Stimulated activated CD4-positive, alpha-beta T cell treated with anti-CD3 and anti-CD28 coated beads, Interleukin-1b, Interleukin-23, amount 100 ng/mL, for 24 hours (primary cell): ENCODE measurements around the gene PHACTR3.
A peak's percentile ranks its signal among the peaks of the same experiment; 100 is the strongest.

Source experiments
- DNase-seq, 4 experiments: peaks; one replicate each; pipeline ENCODE4 v3.0.0-alpha.2; 2020; ENCODE audit warnings: low read depth in 4 of 4, low spot score in 1 of 4

PHACTR3 gene

DNA sequence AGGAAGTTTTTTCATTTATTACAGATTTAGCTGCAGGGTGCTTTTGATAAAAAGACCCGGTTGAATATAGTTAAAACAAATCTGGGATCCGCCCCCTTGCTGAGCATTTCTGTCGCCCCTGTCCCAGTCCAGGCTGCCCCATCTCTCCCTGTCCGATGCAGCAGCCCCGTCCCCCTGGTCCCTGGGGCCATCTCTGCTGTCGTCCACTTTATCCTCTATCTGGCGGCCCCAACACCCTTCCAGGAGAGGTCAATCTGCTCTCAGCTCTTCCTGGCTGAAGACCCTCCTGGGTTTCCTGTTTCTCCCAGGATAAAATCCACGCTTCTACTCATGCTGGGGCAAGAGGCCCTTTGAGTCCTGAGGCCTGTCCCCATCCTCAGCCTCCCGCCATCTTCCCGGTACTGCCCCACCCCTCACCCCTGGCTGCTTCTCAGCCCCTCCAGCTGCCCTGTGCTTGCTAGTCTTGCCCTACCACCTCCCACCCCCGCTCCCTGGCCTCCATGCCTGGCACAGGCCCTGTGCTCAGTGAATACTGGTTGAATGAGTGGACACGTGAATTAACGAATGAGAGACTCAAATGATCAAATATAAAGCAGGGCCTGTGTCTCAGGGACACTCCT is 16.0 kb upstream of the PHACTR3 start:
- no peak for DNase-seq

DNA sequence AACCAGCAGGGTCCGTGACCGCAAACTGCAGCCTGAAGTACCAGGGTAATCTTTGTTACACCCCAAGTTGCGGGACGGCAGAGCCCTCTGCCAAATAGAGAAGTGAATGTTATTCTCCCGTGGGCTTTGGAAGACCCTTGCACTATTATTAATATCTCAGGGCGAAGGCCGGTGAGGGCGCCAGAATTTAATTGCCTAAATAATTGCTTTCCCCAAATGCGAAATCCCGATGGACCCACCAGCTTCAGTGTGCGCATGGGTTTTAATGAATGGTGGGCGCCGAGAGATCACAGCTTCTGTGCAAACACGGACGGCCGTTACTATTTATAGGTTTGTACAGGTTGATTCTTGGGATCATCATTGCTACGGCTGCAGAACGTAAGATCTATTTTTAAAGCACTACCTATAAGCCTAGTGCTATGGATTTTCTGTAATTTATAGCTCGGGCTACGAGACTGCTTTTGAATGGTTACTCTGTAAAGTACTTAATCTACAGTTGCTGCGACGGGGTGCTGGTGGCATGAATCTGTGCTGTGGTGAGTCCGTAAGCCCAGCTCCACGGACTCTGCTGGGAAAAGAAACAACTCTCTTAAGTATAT is 15.2 kb upstream of the PHACTR3 start:
- no peak for DNase-seq

DNA sequence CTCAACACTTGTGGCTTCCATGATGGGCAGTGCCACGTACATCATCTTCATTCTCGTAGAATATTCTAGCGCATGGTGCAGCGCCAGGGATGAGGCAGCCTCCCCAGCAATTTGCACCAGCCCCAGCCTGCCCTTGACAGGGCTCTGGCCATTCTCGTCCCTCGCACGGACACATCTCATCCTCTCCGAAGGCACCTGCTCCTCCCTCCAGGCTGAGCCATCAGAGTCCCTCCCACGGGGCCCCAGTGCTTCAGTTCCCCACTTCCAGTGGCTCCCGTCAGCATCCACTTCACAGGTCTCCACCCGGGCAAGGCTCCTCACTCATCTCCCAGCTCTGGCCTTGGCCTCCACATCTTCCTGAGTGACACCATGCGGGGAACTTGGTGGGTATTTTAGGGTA is 13.3 kb upstream of the PHACTR3 start:
- no peak for DNase-seq

- no peak for DNase-seq
These were observed 7.7 kb upstream of the PHACTR3 start for GRCh38 chr20:59596690-59597089.

DNA sequence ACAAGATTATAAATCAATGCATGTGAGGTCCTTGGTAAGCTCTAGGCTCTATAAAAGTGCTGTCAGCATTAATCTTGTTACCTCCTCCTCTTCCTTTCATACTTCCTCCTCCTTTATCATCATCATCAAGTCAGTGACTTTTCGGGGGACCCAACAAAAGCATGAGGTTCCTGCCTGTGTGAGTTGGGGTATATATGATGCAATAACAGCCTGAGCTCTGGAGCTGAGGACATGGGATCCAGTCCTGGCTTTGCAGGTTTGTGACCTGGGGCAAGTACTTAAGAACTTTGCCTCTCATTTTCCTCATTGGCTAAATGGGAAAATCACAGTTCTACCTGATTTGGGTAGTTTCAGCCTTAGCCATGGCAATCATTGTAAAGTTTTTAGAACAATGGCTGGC is 7.1 kb upstream of the PHACTR3 start:
- DNase-seq, result no peak

DNA sequence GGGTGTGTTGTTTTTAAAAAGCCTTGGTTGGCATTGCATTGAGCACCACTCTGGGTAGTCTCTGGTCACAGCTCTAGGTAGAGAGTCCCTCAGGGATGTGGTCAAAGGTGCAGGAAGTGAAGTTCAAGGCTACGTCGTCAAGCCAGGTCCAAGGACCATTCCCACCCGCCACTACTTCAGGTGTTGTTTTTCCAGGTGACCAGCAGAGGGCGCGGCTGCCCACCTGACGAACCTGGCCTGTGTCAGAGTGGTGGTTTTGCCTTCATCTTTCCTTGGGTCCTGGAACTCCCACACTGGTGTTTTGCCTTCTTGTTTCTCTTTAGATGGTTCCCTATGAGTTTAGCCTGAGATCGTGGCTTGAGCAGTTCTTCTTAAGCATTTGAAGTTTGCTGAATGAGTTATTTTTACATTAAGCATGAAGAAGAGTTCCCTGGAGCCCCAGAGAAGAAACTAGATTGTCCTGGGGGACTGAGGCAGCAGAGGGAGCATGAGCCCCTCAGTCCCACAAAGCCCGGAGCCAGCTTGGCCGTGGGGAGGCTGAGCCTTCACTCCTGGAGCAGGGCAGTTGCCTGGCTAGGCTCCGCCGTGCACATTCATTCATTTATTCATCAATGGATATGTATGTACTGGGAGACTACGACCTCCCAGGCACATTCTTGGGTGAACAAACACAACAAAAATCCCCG is 5.6 kb upstream of the PHACTR3 start:
- peak in 3 of 4 experiments; percentile 1 to 10 (median 4) for DNase-seq

- no peak for DNase-seq
These were observed 4.4 kb upstream of the PHACTR3 start for GRCh38 chr20:59599941-59600340.

- DNase-seq, result no peak
These were observed 3.9 kb upstream of the PHACTR3 start for GRCh38 chr20:59600472-59600871.

DNA sequence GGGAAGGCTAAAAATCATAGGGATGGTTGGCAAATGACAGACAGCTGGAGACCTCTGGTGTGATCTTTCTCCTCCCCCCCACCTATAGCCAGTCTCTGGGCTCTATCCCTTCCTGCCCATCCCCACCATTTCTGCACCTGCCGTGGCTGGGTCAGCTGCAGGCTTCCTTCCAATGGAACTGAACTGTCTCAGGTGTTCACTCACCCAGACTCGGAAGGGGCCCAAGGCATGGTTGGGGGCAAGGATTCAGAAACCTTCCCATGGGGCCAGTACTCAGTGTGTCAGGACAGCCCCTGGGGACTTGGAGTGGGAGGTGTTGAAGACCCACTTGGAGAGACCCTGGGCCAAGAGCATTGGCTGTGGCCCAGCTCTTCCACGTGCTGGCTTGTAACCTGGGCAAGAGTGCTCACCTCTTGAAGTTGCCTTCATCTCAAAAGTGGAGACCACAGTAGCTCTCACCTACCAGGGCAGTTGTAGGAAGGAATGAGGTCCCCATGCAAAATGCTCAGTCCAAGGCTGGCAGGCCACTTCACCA is 1.7 kb upstream of the PHACTR3 start:
- no peak for DNase-seq

DNA sequence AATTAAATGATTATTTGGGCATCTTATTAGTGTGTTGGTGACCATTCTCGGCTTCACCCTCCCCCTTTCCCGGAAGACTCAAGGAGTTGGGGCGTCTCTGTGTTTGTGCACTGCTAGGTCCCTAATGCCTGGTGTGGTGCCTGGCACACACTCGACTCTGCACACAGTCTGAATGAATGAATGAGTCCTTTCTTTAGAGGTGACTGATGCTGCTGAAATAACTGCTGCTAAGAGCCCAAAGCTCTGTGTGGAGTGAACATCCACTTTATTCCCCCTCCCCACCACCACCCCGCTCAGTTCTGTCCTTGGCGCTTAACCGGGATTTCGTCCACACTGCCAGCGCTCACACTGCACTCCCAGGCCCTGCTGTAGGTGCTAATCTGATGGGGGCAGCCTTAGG is 1.2 kb upstream of the PHACTR3 start:
- DNase-seq, result no peak

- DNase-seq, result no peak
These were observed 631 bp downstream of the PHACTR3 start for GRCh38 chr20:59604741-59605600.

DNA sequence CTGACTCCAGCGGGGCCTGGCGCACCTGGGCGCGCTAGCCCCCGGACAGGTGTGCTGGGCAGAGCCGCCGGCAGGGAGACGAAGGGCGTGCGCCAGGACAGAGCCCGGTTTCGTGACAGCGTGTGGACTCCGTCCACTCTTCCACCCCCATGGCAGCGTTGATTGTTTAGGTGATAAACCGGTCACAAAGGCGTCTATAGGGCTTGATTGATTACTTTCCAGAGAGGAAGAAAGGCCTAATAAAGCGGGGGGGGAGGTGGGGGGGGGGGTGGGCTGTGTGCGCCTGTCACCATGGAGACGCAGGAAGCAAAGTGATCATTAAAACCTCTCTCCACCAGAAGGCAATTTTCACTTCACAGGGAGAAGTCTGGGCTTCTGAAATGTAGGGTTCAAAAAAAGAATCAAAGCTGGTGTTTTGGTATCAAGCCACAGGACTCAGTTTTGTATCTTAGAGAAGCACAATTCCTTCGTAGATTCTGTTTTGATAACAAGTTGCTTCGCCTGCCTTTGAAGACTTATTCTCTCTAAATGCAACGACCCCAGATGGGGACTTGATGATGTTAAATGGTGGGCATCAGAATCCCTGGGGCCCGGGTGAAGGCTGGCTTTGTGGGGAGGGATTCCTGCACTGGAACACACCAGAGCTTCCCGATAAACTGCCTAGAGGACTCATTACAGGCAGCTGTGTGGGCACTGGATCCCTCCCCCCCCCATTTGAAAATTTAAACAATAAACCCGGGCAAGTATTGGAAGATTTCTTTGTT is 1.4 kb downstream of the PHACTR3 start:
- no peak for DNase-seq

DNA sequence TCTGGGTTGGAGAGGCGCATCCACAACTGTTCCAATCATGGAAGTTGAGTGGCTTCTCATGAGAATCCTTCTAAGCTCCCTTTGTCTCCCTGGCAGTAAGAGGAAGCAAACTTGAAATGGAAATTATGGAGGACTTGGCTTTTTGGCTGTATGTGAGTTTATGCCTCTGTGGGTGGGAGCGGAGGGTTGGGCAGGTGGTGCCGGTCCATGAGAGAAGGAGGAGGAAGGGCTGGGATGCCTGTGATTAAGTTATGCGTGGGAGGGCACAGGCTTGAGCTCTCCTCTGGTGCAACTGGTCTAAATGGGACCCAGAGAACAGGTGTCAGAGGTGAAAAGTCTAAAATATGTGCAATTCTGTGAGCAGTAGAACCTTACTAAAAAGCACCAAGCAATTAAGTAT is 2.2 kb downstream of the PHACTR3 start:
- no peak for DNase-seq

GRCh38 chr20:59608396-59608795 is 4.1 kb downstream of the PHACTR3 start:
- DNase-seq, result no peak

DNA sequence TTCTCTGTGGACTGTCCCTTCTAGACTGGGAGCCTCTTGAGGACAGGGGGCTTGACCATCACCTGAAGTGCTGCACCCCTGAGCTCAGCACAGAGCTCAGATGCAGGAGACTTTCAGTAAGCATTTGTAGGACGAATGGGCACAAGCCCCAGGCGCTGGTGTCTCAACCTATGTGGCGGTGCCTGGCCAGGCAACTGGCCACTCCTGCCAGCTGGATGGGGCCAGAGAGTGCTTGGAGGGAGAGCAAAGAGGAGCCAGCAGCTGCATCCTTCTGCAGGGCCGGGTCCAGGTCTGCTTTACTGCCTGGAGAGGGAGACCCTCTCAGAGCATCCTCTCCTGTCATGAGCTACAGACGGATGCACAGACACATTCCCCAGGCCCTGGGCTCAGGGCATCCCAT is 4.5 kb downstream of the PHACTR3 start:
- DNase-seq, result no peak

- no peak for DNase-seq
These were observed 6.9 kb downstream of the PHACTR3 start for GRCh38 chr20:59611286-59611685.

GRCh38 chr20:59613861-59614260 is 9.5 kb downstream of the PHACTR3 start:
- DNase-seq, result no peak

- DNase-seq, result no peak
These were observed 10.4 kb downstream of the PHACTR3 start for GRCh38 chr20:59614714-59615113.

DNA sequence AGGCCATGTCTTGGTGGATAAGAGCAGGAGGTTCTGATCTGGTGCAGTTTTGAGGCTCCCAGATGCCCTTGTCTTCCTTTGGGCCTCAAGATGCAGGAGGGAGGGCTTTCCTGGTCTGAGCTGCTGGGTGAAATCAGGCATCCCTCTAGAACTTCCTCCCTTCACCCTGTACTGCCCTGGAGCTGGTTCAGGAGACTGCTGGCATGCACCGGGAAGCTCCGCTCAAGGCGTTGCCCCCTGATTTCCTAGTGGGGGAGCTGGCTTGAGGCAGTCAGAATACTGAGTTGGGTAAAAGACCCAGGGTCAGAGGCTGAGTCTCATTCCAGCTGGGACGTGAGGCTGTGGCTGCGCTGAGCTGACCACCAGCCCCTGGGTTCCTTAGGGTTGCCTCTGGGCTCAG is 12.0 kb downstream of the PHACTR3 start:
- no peak for DNase-seq

GRCh38 chr20:59617221-59617620 is 12.9 kb downstream of the PHACTR3 start:
- no peak for DNase-seq

GRCh38 chr20:59618131-59618530 is 13.8 kb downstream of the PHACTR3 start:
- DNase-seq, result no peak
